K562 (cell line): Measurements from ENCODE around the gene COX19. TPM values are rescaled to one million over a fixed set of nuclear protein-coding genes. Genes with fewer than 3 reads are reported as not detected.

Source experiments
- microRNA counts: library from miRNA; unstranded; fragments of <30 nt; microRNA quantifications from one replicate; lab custom pipeline; 2016
- microRNA-seq: library from miRNA; unstranded; fragments of <30 nt; microRNA quantifications from one replicate; pipeline ENCODE4, GENCODE V29; 2018; ENCODE audit warnings: borderline microRNAs expressed
- polyA plus RNA-seq, 8 experiments: library from polyadenylated mRNA; depleted of rRNA in 4 of 8; stranded (reverse) in 5 of 8; unstranded in 3 of 8; fragments of >200 nt; fragmentation: Nextera tagmentation in 2 of 8; fragmentation: Illumina TruSeq in 1 of 8; extraction: Ambion mirVana in 2 of 8; extraction: Trizol in 1 of 8; gene quantifications; 2 replicates each; pipeline versions ENCODE4 v1.2.1 to v1.2.3, GENCODE V29; 2011 to 2014; ENCODE audit warnings: inconsistent platforms in 1 of 8, missing spikeins in 1 of 8
- small RNA-seq: library from RNA; depleted of rRNA; stranded (forward); fragments of <200 nt; gene quantifications from one replicate; pipeline ENCODE3, GENCODE V24; 2014
- total RNA-seq, 7 experiments: library from RNA; depleted of rRNA in 6 of 7; stranded (reverse); fragments of >200 nt in 6 of 7; fragmentation: Illumina TruSeq in 2 of 7; extraction: Trizol in 2 of 7; gene quantifications; 2 replicates each; pipeline versions ENCODE4 v1.2.1 to v1.2.3, GENCODE V29; 2011 to 2021; ENCODE audit warnings: low replicate concordance in 1 of 7

Gene COX19
- total and polyA plus RNA-seq, 9 of the 15 experiments (the other 6 are each of a cell fraction or from before 2014, with no cell fraction given): 5.2 to 10.5 (median 7.9) TPM

MicroRNAs encoded within 50 kb of the gene (microRNA counts, 767-probe panel; counts per million panel counts)
- microRNA hsa-miR-339-3p (lab: Ali Mortazavi, UCI) (not detected), microRNA hsa-miR-339-5p (lab: Ali Mortazavi, UCI) (2,751 counts per million, percentile 66 among the panel's probes with 10 or more counts)

Small RNA genes lying within 50 kb of the gene (microRNA-seq; reads per million reads assigned to microRNA genes)
- gene MIR339: 1,522 reads per million, percentile 94 among the genes with 10 or more reads in this experiment

Small RNA genes lying within 50 kb of the gene (small RNA-seq; reads per million reads assigned to genes)
- 66.3 reads per million, percentile 98 among the genes with 10 or more reads in this experiment for gene MIR339

Other genes with a start within 250 kb of the COX19 start
Only the 7 nearest of the 9 such genes appear.
- 80.5 and 86.7 TPM in 2 replicates for gene SUN1, start 143.1 kb downstream of the COX19 start, total RNA-seq (2014; rRNA removed)
- gene SUN1, start 143.1 kb downstream of the COX19 start, total RNA-seq (2014; rRNA removed; fragmentation: Illumina TruSeq; extraction: Trizol): 38.9 and 42.3 TPM in 2 replicates
- 49.2 and 53.5 TPM in 2 replicates for gene SUN1, start 143.1 kb downstream of the COX19 start, total RNA-seq (2015; rRNA removed; fragmentation: Illumina TruSeq; extraction: Trizol)
- 81.9 and 101 TPM in 2 replicates for gene SUN1, start 143.1 kb downstream of the COX19 start, total RNA-seq (2021)
- 132 and 143 TPM in 2 replicates for gene SUN1, start 143.1 kb downstream of the COX19 start, polyA plus RNA-seq (2011; rRNA removed)
- 62.3 and 88.2 TPM in 2 replicates for gene SUN1, start 143.1 kb downstream of the COX19 start, polyA plus RNA-seq (2014; fragmentation: Illumina TruSeq; extraction: Trizol)
- gene SUN1, start 143.1 kb downstream of the COX19 start, polyA plus RNA-seq (2014; fragmentation: Nextera tagmentation; extraction: Ambion mirVana): 10 to 100 TPM; 36.8 TPM
- gene SUN1, start 143.1 kb downstream of the COX19 start, polyA plus RNA-seq (2014; rRNA removed): 105 and 119 TPM in 2 replicates
- 111 and 135 TPM in 2 replicates for gene GET4, start 99.0 kb downstream of the COX19 start, total RNA-seq (2014; rRNA removed)
- gene GET4, start 99.0 kb downstream of the COX19 start, total RNA-seq (2014; rRNA removed; fragmentation: Illumina TruSeq; extraction: Trizol): 13.0 and 15.7 TPM in 2 replicates
- 37.9 and 40.4 TPM in 2 replicates for gene GET4, start 99.0 kb downstream of the COX19 start, total RNA-seq (2015; rRNA removed; fragmentation: Illumina TruSeq; extraction: Trizol)
- gene GET4, start 99.0 kb downstream of the COX19 start, total RNA-seq (2021): 83.3 and 89.9 TPM in 2 replicates
- gene GET4, start 99.0 kb downstream of the COX19 start, polyA plus RNA-seq (2011; rRNA removed): 45.0 and 45.4 TPM in 2 replicates
- gene GET4, start 99.0 kb downstream of the COX19 start, polyA plus RNA-seq (2014; fragmentation: Illumina TruSeq; extraction: Trizol): 33.2 and 48.4 TPM in 2 replicates
- 1 to 10 TPM in 1 of 2 experiments, under 1 TPM in 1; 0.99 to 2.0 TPM for gene GET4, start 99.0 kb downstream of the COX19 start, polyA plus RNA-seq (2014; fragmentation: Nextera tagmentation; extraction: Ambion mirVana)
- 122 and 151 TPM in 2 replicates for gene GET4, start 99.0 kb downstream of the COX19 start, polyA plus RNA-seq (2014; rRNA removed)
- 0.27 and 0.41 TPM in 2 replicates for gene ADAP1, start 20.9 kb downstream of the COX19 start, total RNA-seq (2014; rRNA removed)
- gene ADAP1, start 20.9 kb downstream of the COX19 start, total RNA-seq (2014; rRNA removed; fragmentation: Illumina TruSeq; extraction: Trizol): not detected in 2 replicates
- 0.26 and 0.58 TPM in 2 replicates for gene ADAP1, start 20.9 kb downstream of the COX19 start, total RNA-seq (2015; rRNA removed; fragmentation: Illumina TruSeq; extraction: Trizol)
- 0.47 and 0.54 TPM in 2 replicates for gene ADAP1, start 20.9 kb downstream of the COX19 start, total RNA-seq (2021)
- gene ADAP1, start 20.9 kb downstream of the COX19 start, polyA plus RNA-seq (2011; rRNA removed): 1.1 and 1.4 TPM in 2 replicates
- gene ADAP1, start 20.9 kb downstream of the COX19 start, polyA plus RNA-seq (2014; fragmentation: Illumina TruSeq; extraction: Trizol): 0.68 TPM in 2 replicates
- not detected for gene ADAP1, start 20.9 kb downstream of the COX19 start, polyA plus RNA-seq (2014; fragmentation: Nextera tagmentation; extraction: Ambion mirVana)
- gene ADAP1, start 20.9 kb downstream of the COX19 start, polyA plus RNA-seq (2014; rRNA removed): 0.36 and 0.40 TPM in 2 replicates
- not detected in 2 replicates for gene CYP2W1, start 7.6 kb upstream of the COX19 start, total RNA-seq (2014; rRNA removed)
- gene CYP2W1, start 7.6 kb upstream of the COX19 start, total RNA-seq (2014; rRNA removed; fragmentation: Illumina TruSeq; extraction: Trizol): not detected in 2 replicates
- gene CYP2W1, start 7.6 kb upstream of the COX19 start, total RNA-seq (2015; rRNA removed; fragmentation: Illumina TruSeq; extraction: Trizol): not detected in 2 replicates
- not detected in 2 replicates for gene CYP2W1, start 7.6 kb upstream of the COX19 start, total RNA-seq (2021)
- gene CYP2W1, start 7.6 kb upstream of the COX19 start, polyA plus RNA-seq (2011; rRNA removed): not detected in 2 replicates
- gene CYP2W1, start 7.6 kb upstream of the COX19 start, polyA plus RNA-seq (2014; fragmentation: Illumina TruSeq; extraction: Trizol): not detected in 2 replicates
- gene CYP2W1, start 7.6 kb upstream of the COX19 start, polyA plus RNA-seq (2014; fragmentation: Nextera tagmentation; extraction: Ambion mirVana): not detected
- 0.07 TPM in 1 of 2 replicates, not detected in the other for gene CYP2W1, start 7.6 kb upstream of the COX19 start, polyA plus RNA-seq (2014; rRNA removed)
- 0.41 and 1.3 TPM in 2 replicates for gene GPR146, start 69.0 kb upstream of the COX19 start, total RNA-seq (2014; rRNA removed)
- 0.22 and 0.45 TPM in 2 replicates for gene GPR146, start 69.0 kb upstream of the COX19 start, total RNA-seq (2014; rRNA removed; fragmentation: Illumina TruSeq; extraction: Trizol)
- gene GPR146, start 69.0 kb upstream of the COX19 start, total RNA-seq (2015; rRNA removed; fragmentation: Illumina TruSeq; extraction: Trizol): 0.40 and 0.68 TPM in 2 replicates
- gene GPR146, start 69.0 kb upstream of the COX19 start, total RNA-seq (2021): 1.9 and 2.6 TPM in 2 replicates
- gene GPR146, start 69.0 kb upstream of the COX19 start, polyA plus RNA-seq (2011; rRNA removed): 2.5 and 3.6 TPM in 2 replicates
- 0.46 and 0.64 TPM in 2 replicates for gene GPR146, start 69.0 kb upstream of the COX19 start, polyA plus RNA-seq (2014; fragmentation: Illumina TruSeq; extraction: Trizol)
- gene GPR146, start 69.0 kb upstream of the COX19 start, polyA plus RNA-seq (2014; fragmentation: Nextera tagmentation; extraction: Ambion mirVana): not detected
- gene GPR146, start 69.0 kb upstream of the COX19 start, polyA plus RNA-seq (2014; rRNA removed): 0.67 and 1.8 TPM in 2 replicates
- gene GPER1, start 112.6 kb upstream of the COX19 start, total RNA-seq (2014; rRNA removed): 0.08 and 0.09 TPM in 2 replicates
- not detected in 2 replicates for gene GPER1, start 112.6 kb upstream of the COX19 start, total RNA-seq (2014; rRNA removed; fragmentation: Illumina TruSeq; extraction: Trizol)
- 0.04 TPM in 1 of 2 replicates, not detected in the other for gene GPER1, start 112.6 kb upstream of the COX19 start, total RNA-seq (2015; rRNA removed; fragmentation: Illumina TruSeq; extraction: Trizol)
- gene GPER1, start 112.6 kb upstream of the COX19 start, total RNA-seq (2021): 0.11 TPM in 1 of 2 replicates, not detected in the other
- gene GPER1, start 112.6 kb upstream of the COX19 start, polyA plus RNA-seq (2011; rRNA removed): 0.08 and 0.14 TPM in 2 replicates
- gene GPER1, start 112.6 kb upstream of the COX19 start, polyA plus RNA-seq (2014; fragmentation: Illumina TruSeq; extraction: Trizol): not detected in 2 replicates
- not detected for gene GPER1, start 112.6 kb upstream of the COX19 start, polyA plus RNA-seq (2014; fragmentation: Nextera tagmentation; extraction: Ambion mirVana)
- not detected in 2 replicates for gene GPER1, start 112.6 kb upstream of the COX19 start, polyA plus RNA-seq (2014; rRNA removed)
- 19.9 and 23.1 TPM in 2 replicates for gene ZFAND2A, start 184.6 kb upstream of the COX19 start, total RNA-seq (2014; rRNA removed)
- gene ZFAND2A, start 184.6 kb upstream of the COX19 start, total RNA-seq (2014; rRNA removed; fragmentation: Illumina TruSeq; extraction: Trizol): 16.6 and 16.8 TPM in 2 replicates
- gene ZFAND2A, start 184.6 kb upstream of the COX19 start, total RNA-seq (2015; rRNA removed; fragmentation: Illumina TruSeq; extraction: Trizol): 20.0 and 21.2 TPM in 2 replicates
- gene ZFAND2A, start 184.6 kb upstream of the COX19 start, total RNA-seq (2021): 20.6 and 22.3 TPM in 2 replicates
- 31.7 and 33.7 TPM in 2 replicates for gene ZFAND2A, start 184.6 kb upstream of the COX19 start, polyA plus RNA-seq (2011; rRNA removed)
- 21.5 and 26.1 TPM in 2 replicates for gene ZFAND2A, start 184.6 kb upstream of the COX19 start, polyA plus RNA-seq (2014; fragmentation: Illumina TruSeq; extraction: Trizol)
- gene ZFAND2A, start 184.6 kb upstream of the COX19 start, polyA plus RNA-seq (2014; fragmentation: Nextera tagmentation; extraction: Ambion mirVana): 10 to 100 TPM; 54.3 to 56.8 TPM
- gene ZFAND2A, start 184.6 kb upstream of the COX19 start, polyA plus RNA-seq (2014; rRNA removed): 26.2 and 27.3 TPM in 2 replicates